ENCODE results near the gene UNC119.

UNC119 gene

GRCh38 chr17:28573040-28573380, 20.6 kb upstream of the UNC119 start:
- ChIA-PET CTCF (no interaction called here), POLR2A (interaction anchor here (3.4 to 3.6 kb wide), 2 partner anchors 18 to 88 kb away, joined by 8 to 35 read pairs; partner anchors contain the start of genes SDF2, SUPT6H and UNC119)
- no peak for TF ChIP-seq FOXM1 (IDR thresholded peaks at IDR 0.05; ENCODE audit: borderline replicate concordance)
- TF ChIP-seq PKNOX1 (IDR thresholded peaks at IDR 0.05), result no peak
- TF ChIP-seq LEF1 (IDR thresholded peaks at IDR 0.05; ENCODE audit: borderline replicate concordance), result no peak
- TF ChIP-seq SUZ12 (IDR thresholded peaks at IDR 0.05), result no peak
- no peak for TF ChIP-seq HDGF (IDR thresholded peaks at IDR 0.05; ENCODE audit: borderline replicate concordance)
- TF ChIP-seq ELF4 (IDR thresholded peaks at IDR 0.05), result no peak
- TF ChIP-seq NFRKB (IDR thresholded peaks at IDR 0.05), result no peak
- TF ChIP-seq L3MBTL2 (conservative IDR thresholded peaks at IDR 0.05), result no peak
- TF ChIP-seq TARDBP (IDR thresholded peaks at IDR 0.05), result no peak
- no peak for TF ChIP-seq ARNT (IDR thresholded peaks at IDR 0.05)
- no peak for TF ChIP-seq ZNF384 (IDR thresholded peaks at IDR 0.05)
- no peak for TF ChIP-seq CTBP1 (IDR thresholded peaks at IDR 0.05; ENCODE audit: borderline replicate concordance)
- no peak for TF ChIP-seq BHLHE40 (IDR thresholded peaks at IDR 0.05; ENCODE audit: borderline replicate concordance)
- no peak for TF ChIP-seq SP1 (IDR thresholded peaks at IDR 0.05)
- no peak for TF ChIP-seq FOXA1 (IDR thresholded peaks at IDR 0.05)
- no peak for DNase-seq (ENCODE audit: extremely low spot score)

- POLR2A ChIA-PET, result interaction anchor here (1.3 to 3.6 kb wide), 8 partner anchors 9 to 122 kb away, joined by 3 to 35 read pairs (median 7); partner anchors contain the start of genes BLTP2, SDF2, SUPT6H and UNC119
- TF ChIP-seq L3MBTL2 (conservative IDR thresholded peaks at IDR 0.05) (no peak), HDGF (IDR thresholded peaks at IDR 0.05; ENCODE audit: borderline replicate concordance) (no peak), ZNF384 (IDR thresholded peaks at IDR 0.05) (no peak), CTBP1 (IDR thresholded peaks at IDR 0.05; ENCODE audit: borderline replicate concordance) (no peak), SUZ12 (IDR thresholded peaks at IDR 0.05) (no peak), ELF4 (IDR thresholded peaks at IDR 0.05) (no peak), FOXK2 (IDR thresholded peaks at IDR 0.05) (no peak), ARNT (IDR thresholded peaks at IDR 0.05) (no peak), FOXA1 (IDR thresholded peaks at IDR 0.05) (no peak), NFRKB (IDR thresholded peaks at IDR 0.05) (no peak), SP1 (IDR thresholded peaks at IDR 0.05) (no peak), FOXM1 (IDR thresholded peaks at IDR 0.05; ENCODE audit: borderline replicate concordance) (no peak), TARDBP (IDR thresholded peaks at IDR 0.05) (no peak), BHLHE40 (IDR thresholded peaks at IDR 0.05; ENCODE audit: borderline replicate concordance) (no peak), PKNOX1 (IDR thresholded peaks at IDR 0.05) (no peak)
- CTCF ChIA-PET, result interaction anchor here (0.6 kb wide), 1 partner anchor 156 kb away, joined by 3 read pairs; no protein-coding TSS in a partner anchor
Observed at GRCh38 chr17:28572259-28573039, 20.0 kb upstream of the UNC119 start.

GRCh38 chr17:28571361-28572122, 19.1 kb upstream of the UNC119 start, which contains the start of gene PIGS:
Gene PIGS (minus strand): TSS chr17:28571524. CDS start chr17:28571496, 28 bp downstream.
- CTCF ChIA-PET, result interaction anchor here (0.6 to 1.6 kb wide), 5 partner anchors 20 to 155 kb away, joined by 3 to 5 read pairs (median 4); no protein-coding TSS in a partner anchor
- no peak for TF ChIP-seq FOXM1 (IDR thresholded peaks at IDR 0.05; ENCODE audit: borderline replicate concordance)
- no peak for TF ChIP-seq ZNF384 (IDR thresholded peaks at IDR 0.05)
- POLR2A ChIA-PET, result interaction anchor here (0.6 to 3.6 kb wide), 27 partner anchors 9 to 236 kb away, joined by 3 to 35 read pairs (median 6); partner anchors contain the start of genes BLTP2, FOXN1, RPL23A and SDF2
- peak; percentile 88 for DNase-seq (ENCODE audit: extremely low spot score)

More at GRCh38 chr17:28572259-28573039, 20.0 kb upstream of the UNC119 start:
- no peak for DNase-seq (ENCODE audit: extremely low spot score)

- DNase-seq (ENCODE audit: extremely low spot score), result peak; percentile 35
- CTCF ChIA-PET, result interaction anchor here (0.8 to 1.6 kb wide), 5 partner anchors 20 to 163 kb away, joined by 3 to 5 read pairs (median 4); no protein-coding TSS in a partner anchor
- POLR2A ChIA-PET, result interaction anchor here (0.6 to 3.6 kb wide), 27 partner anchors 9 to 199 kb away, joined by 3 to 35 read pairs (median 6); partner anchors contain the start of genes BLTP2, FOXN1, RPL23A and SDF2
- TF ChIP-seq SP1 (IDR thresholded peaks at IDR 0.05) (no peak), HDGF (IDR thresholded peaks at IDR 0.05; ENCODE audit: borderline replicate concordance) (no peak), L3MBTL2 (conservative IDR thresholded peaks at IDR 0.05) (peak; percentile 36; the same call in 1 of the 2 replicates), ARNT (IDR thresholded peaks at IDR 0.05) (no peak), FOXA1 (IDR thresholded peaks at IDR 0.05) (no peak), NFRKB (IDR thresholded peaks at IDR 0.05) (no peak)
Observed at GRCh38 chr17:28570716-28571360, 18.4 kb upstream of the UNC119 start.

- ChIA-PET POLR2A (interaction anchor here (1.0 to 3.5 kb wide), 3 partner anchors 9 to 92 kb away, joined by 4 to 15 read pairs (median 8); partner anchors contain the start of genes BLTP2, SDF2 and SUPT6H), CTCF (interaction anchor here (0.8 kb wide), 1 partner anchor 20 kb away, joined by 6 read pairs; no protein-coding TSS in a partner anchor)
Observed at GRCh38 chr17:28569446-28569845, 17.0 kb upstream of the UNC119 start.

More at GRCh38 chr17:28569446-28569845, 17.0 kb upstream of the UNC119 start:
- TF ChIP-seq FOXK2 (IDR thresholded peaks at IDR 0.05), result no peak
- no peak for TF ChIP-seq PKNOX1 (IDR thresholded peaks at IDR 0.05)
- no peak for TF ChIP-seq SP1 (IDR thresholded peaks at IDR 0.05)
- TF ChIP-seq CTBP1 (IDR thresholded peaks at IDR 0.05; ENCODE audit: borderline replicate concordance), result no peak
- TF ChIP-seq ZNF384 (IDR thresholded peaks at IDR 0.05), result no peak
- no peak for TF ChIP-seq HDGF (IDR thresholded peaks at IDR 0.05; ENCODE audit: borderline replicate concordance)
- TF ChIP-seq L3MBTL2 (conservative IDR thresholded peaks at IDR 0.05), result no peak
- TF ChIP-seq BHLHE40 (IDR thresholded peaks at IDR 0.05; ENCODE audit: borderline replicate concordance), result no peak
- no peak for TF ChIP-seq LEF1 (IDR thresholded peaks at IDR 0.05; ENCODE audit: borderline replicate concordance)
- no peak for TF ChIP-seq FOXA1 (IDR thresholded peaks at IDR 0.05)
- TF ChIP-seq SUZ12 (IDR thresholded peaks at IDR 0.05), result no peak
- no peak for TF ChIP-seq ELF4 (IDR thresholded peaks at IDR 0.05)
- no peak for TF ChIP-seq ARNT (IDR thresholded peaks at IDR 0.05)
- DNase-seq (ENCODE audit: extremely low spot score), result no peak

All from HEK293T (cell line).